ENCODE results near the gene TRIM41. TPM values are rescaled to one million over a fixed set of nuclear protein-coding genes. Genes with fewer than 3 reads are reported as not detected.
A peak's percentile ranks its signal among the peaks of the same experiment; 100 is the strongest.

Gene TRIM41
- total and polyA plus RNA-seq, 2 of the 13 experiments (the other 11 are each of a cell fraction or from before 2014, with no cell fraction given), result 10.2 to 16.7 TPM

GRCh38 chr5:181260720-181261319 is 37.7 kb downstream of the TRIM41 start, which contains the start of gene TRIM52 (continued):
- TF ChIP-seq IKZF5 (CRISPR knock-in tag; IDR thresholded peaks at IDR 0.05) (peak; percentile 78), ATF1 (CRISPR knock-in tag; IDR thresholded peaks at IDR 0.05) (peak; percentile 96), ZBTB38 (CRISPR knock-in tag; IDR thresholded peaks at IDR 0.05) (peak; percentile 86), ATF2 (CRISPR knock-in tag; IDR thresholded peaks at IDR 0.05) (peak; percentile 74; the same call in 1 of the 2 replicates), FLYWCH1 (CRISPR knock-in tag; IDR thresholded peaks at IDR 0.05) (0 out of 2 replicates have a peak, but pooled peaks have one; percentile 76), ZBTB43 (CRISPR knock-in tag; conservative IDR thresholded peaks at IDR 0.05) (no peak), CENPX (CRISPR knock-in tag; IDR thresholded peaks at IDR 0.05) (no peak), TRIM24 (CRISPR knock-in tag; IDR thresholded peaks at IDR 0.05) (no peak), CHCHD3 (CRISPR knock-in tag; IDR thresholded peaks at IDR 0.05) (no peak), RELA (CRISPR knock-in tag; IDR thresholded peaks at IDR 0.05) (peak; percentile 81; the same call in 1 of the 2 replicates), BRF2 (CRISPR knock-in tag; IDR thresholded peaks at IDR 0.05) (no peak), GRHL1 (CRISPR knock-in tag; conservative IDR thresholded peaks at IDR 0.05) (no peak), ZNF549 (CRISPR knock-in tag; IDR thresholded peaks at IDR 0.05) (no peak), RFX3 (CRISPR knock-in tag; IDR thresholded peaks at IDR 0.05) (no peak), ZNF431 (CRISPR knock-in tag; IDR thresholded peaks at IDR 0.05; ENCODE audit: borderline replicate concordance, low read depth) (no peak), NFKB2 (CRISPR knock-in tag; IDR thresholded peaks at IDR 0.05; ENCODE audit: borderline replicate concordance) (no peak), TEF (CRISPR knock-in tag; IDR thresholded peaks at IDR 0.05) (no peak), KDM3A (CRISPR knock-in tag; IDR thresholded peaks at IDR 0.05; ENCODE audit: low read depth) (no peak), STAT5B (CRISPR knock-in tag; IDR thresholded peaks at IDR 0.05) (peak; percentile 52; the same call in 1 of the 2 replicates), MTF1 (CRISPR knock-in tag; IDR thresholded peaks at IDR 0.05) (peak; percentile 86; the same call in 1 of the 2 replicates), ZNF75D (CRISPR knock-in tag; IDR thresholded peaks at IDR 0.05; ENCODE audit: borderline replicate concordance) (no peak), DR1 (CRISPR knock-in tag; IDR thresholded peaks at IDR 0.05) (peak; percentile 59; the same call in 1 of the 2 replicates), SAFB2 (CRISPR knock-in tag; IDR thresholded peaks at IDR 0.05; ENCODE audit: borderline replicate concordance, low read depth) (peak; percentile 97)
